GM23338 (cell line): ENCODE results near the gene ICAM1. TPM values are rescaled to one million over a fixed set of nuclear protein-coding genes. Genes with fewer than 3 reads are reported as not detected.

Experiments
- ATAC-seq: fragments of 200-7000 bp; cut with Tn5 transposase; 3 replicates; pipeline ENCODE4 v1.9.1; 2020
- DNase-seq: peaks from one replicate; pipeline ENCODE4 v3.0.0-alpha.2; 2015; ENCODE audit warnings: low spot score
- H2AFZ ChIP-seq: fragments of 200-600 bp; sonication (generic); 2 replicates; pipeline ENCODE4 v1.8.0; 2016; ENCODE audit warnings: antibody characterized with exemption, mild to moderate bottlenecking, moderate library complexity
- H3F3A ChIP-seq: fragments of 200-600 bp; sonication (generic); replicated peaks from 2 replicates; pipeline ENCODE4 v1.8.0; 2017; ENCODE audit warnings: antibody characterized with exemption, mixed run types, low read depth
- H3K27ac ChIP-seq: fragments of 200-600 bp; sonication (generic); 2 replicates; pipeline ENCODE4 v1.6.1; 2016; ENCODE audit warnings: low read depth
- H3K27me3 ChIP-seq: fragments of 200-600 bp; sonication (generic); 2 replicates; pipeline ENCODE4 v1.8.0; 2016; ENCODE audit warnings: mild to moderate bottlenecking, mixed run types, moderate library complexity; ENCODE audit not compliant: insufficient read depth
- H3K36me3 ChIP-seq: fragments of 200-600 bp; sonication (generic); 2 replicates; pipeline ENCODE4 v1.8.0; 2016; ENCODE audit warnings: mild to moderate bottlenecking; ENCODE audit not compliant: insufficient read depth
- H3K4me1 ChIP-seq: fragments of 200-600 bp; sonication (generic); 2 replicates; pipeline ENCODE4 v1.8.0; 2016; ENCODE audit warnings: mild to moderate bottlenecking, moderate library complexity; ENCODE audit not compliant: insufficient read depth
- H3K4me2 ChIP-seq: fragments of 200-600 bp; sonication (generic); 2 replicates; pipeline ENCODE4 v1.7.1; 2017; ENCODE audit warnings: mixed run types
- H3K4me3 ChIP-seq: fragments of 200-600 bp; sonication (generic); 2 replicates; pipeline ENCODE4 v1.6.1; 2016; ENCODE audit warnings: mixed run types
- H3K79me2 ChIP-seq: fragments of 200-600 bp; sonication (generic); replicated peaks from 2 replicates; pipeline ENCODE4 v1.8.0; 2017; ENCODE audit warnings: mild to moderate bottlenecking; ENCODE audit not compliant: insufficient read depth
- H3K9me2 ChIP-seq: fragments of 200-600 bp; sonication (generic); 2 replicates; pipeline ENCODE4 v1.8.0; 2017; ENCODE audit not compliant: insufficient read depth
- H4K20me1 ChIP-seq: fragments of 200-600 bp; sonication (generic); replicated peaks from 2 replicates; pipeline ENCODE4 v1.8.0; 2017; ENCODE audit warnings: mild to moderate bottlenecking; ENCODE audit not compliant: insufficient read depth
- H3K27ac Mint-ChIP-seq: 2 replicates; pipeline ENCODE4 v1.8.0; 2020; ENCODE audit warnings: inconsistent platforms, mild to moderate bottlenecking, moderate library complexity, mixed read lengths
- H3K27me3 Mint-ChIP-seq: 3 replicates; pipeline ENCODE4 v1.8.0; 2022; ENCODE audit warnings: low read depth, mild to moderate bottlenecking, moderate library complexity, mixed read lengths, inconsistent platforms; ENCODE audit not compliant: insufficient read depth, poor library complexity
- H3K36me3 Mint-ChIP-seq: 3 replicates; pipeline ENCODE4 v1.8.0; 2021; ENCODE audit warnings: low read depth, mild to moderate bottlenecking, inconsistent platforms, moderate library complexity, mixed read lengths
- H3K4me1 Mint-ChIP-seq: 3 replicates; pipeline ENCODE4 v1.8.0; 2020; ENCODE audit warnings: mild to moderate bottlenecking, inconsistent platforms, mixed read lengths
- H3K4me3 Mint-ChIP-seq: 3 replicates; pipeline ENCODE4 v1.8.0; 2021; ENCODE audit warnings: moderate library complexity, mild to moderate bottlenecking, inconsistent platforms, mixed read lengths
- H3K9me3 Mint-ChIP-seq: 3 replicates; pipeline ENCODE4 v1.8.0; 2020; ENCODE audit warnings: moderate library complexity, mild to moderate bottlenecking, inconsistent platforms, mixed read lengths
- CREB1 ChIP-seq: fragments of 250-450 bp; sonication (Bioruptor Pico); IDR thresholded peaks from 2 replicates; pipeline ENCODE4 v1.5.0; 2020; ENCODE audit warnings: low read depth, mild to moderate bottlenecking, moderate library complexity
- EZH2 ChIP-seq: fragments of 200-600 bp; sonication (generic); IDR thresholded peaks from one replicate; pipeline ENCODE4 v1.8.0; 2017; ENCODE audit warnings: antibody characterized with exemption, mild to moderate bottlenecking, low read depth; ENCODE audit not compliant: unreplicated experiment
- EZH2phosphoT487 ChIP-seq: fragments of 200-600 bp; sonication (generic); IDR thresholded peaks from one replicate; pipeline ENCODE4 v1.8.1; 2018; ENCODE audit warnings: antibody characterized with exemption; ENCODE audit not compliant: unreplicated experiment
- JUNB ChIP-seq: IDR thresholded peaks from one replicate; pipeline ENCODE4 v1.6.1; 2016; ENCODE audit warnings: antibody characterized with exemption; ENCODE audit not compliant: unreplicated experiment
- NANOG ChIP-seq: IDR thresholded peaks from 2 replicates; pipeline ENCODE4 v1.6.1; 2016; ENCODE audit warnings: antibody characterized with exemption, borderline replicate concordance
- POLR2AphosphoS5 ChIP-seq: IDR thresholded peaks from 2 replicates; pipeline ENCODE4 v1.6.1; 2016; ENCODE audit warnings: antibody characterized with exemption, low read depth
- ZNF331 ChIP-seq: fragments of 250-450 bp; sonication (Bioruptor Pico); IDR thresholded peaks from 2 replicates; pipeline ENCODE4 v1.5.0; 2020; ENCODE audit warnings: low read depth, mild to moderate bottlenecking, moderate library complexity
- polyA plus RNA-seq: library from polyadenylated mRNA; unstranded; fragments of >200 nt; fragmentation: Nextera tagmentation; extraction: Ambion mirVana; gene quantifications from 2 replicates; pipeline ENCODE4 v1.2.1, GENCODE V29; 2016
- total RNA-seq: library from RNA; depleted of rRNA; stranded (reverse); fragments of >200 nt; shearing (Covaris generic); gene quantifications from 2 replicates; pipeline ENCODE4 v1.2.3, GENCODE V29; 2014
- TF ChIP-seq, protein P1 (sequence below): IDR thresholded peaks from 2 replicates; pipeline ENCODE4 v1.6.1; 2016; ENCODE audit warnings: antibody characterized with exemption
- TF ChIP-seq, protein P2 (sequence below): fragments of 250-450 bp; sonication (Bioruptor Pico); IDR thresholded peaks from 2 replicates; pipeline ENCODE4 v1.5.0; 2020; ENCODE audit warnings: mild to moderate bottlenecking, moderate library complexity
- TF ChIP-seq, protein P3 (sequence below): IDR thresholded peaks from one replicate; pipeline ENCODE4 v1.6.1; 2018; ENCODE audit warnings: antibody characterized with exemption; ENCODE audit not compliant: unreplicated experiment
- TF ChIP-seq, protein P4 (sequence below), 2 experiments: fragments of 200-600 bp in 1 of 2; sonication (generic) in 1 of 2; conservative IDR thresholded peaks; 2 replicates each; pipeline versions ENCODE4 v1.5.1 to v1.6.1; 2016 to 2017; ENCODE audit warnings: antibody characterized with exemption in 2 of 2, low read depth in 2 of 2, mild to moderate bottlenecking in 2 of 2, moderate library complexity in 1 of 2

The ICAM1 gene
- total and polyA plus RNA-seq, 2 experiments from 2014 or later: 1.6 to 3.5 TPM

DNA sequence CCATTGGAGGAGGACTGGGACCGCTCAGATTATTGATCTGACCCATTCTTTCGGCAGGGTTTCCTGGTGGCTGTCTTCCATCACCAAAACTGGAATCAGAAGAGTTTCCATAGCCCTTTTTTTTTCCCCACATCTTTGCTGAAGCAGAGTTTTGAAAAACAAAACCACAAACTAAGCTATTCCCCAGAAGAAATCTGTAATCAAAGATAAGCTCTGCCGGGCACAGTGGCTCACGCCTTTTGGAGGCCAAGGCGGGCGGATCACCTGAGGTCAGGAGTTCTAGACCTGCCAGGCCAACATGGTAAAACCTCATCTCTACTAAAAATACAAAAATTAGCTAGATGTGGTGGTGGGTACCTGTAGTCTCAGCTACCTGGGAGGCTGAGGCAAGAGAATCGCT lies 4.2 kb upstream of the ICAM1 start (continued):
- TF ChIP-seq NANOG: no peak
- no peak for TF ChIP-seq ZNF331 (CRISPR knock-in tag)
- TF ChIP-seq, protein P1, sequence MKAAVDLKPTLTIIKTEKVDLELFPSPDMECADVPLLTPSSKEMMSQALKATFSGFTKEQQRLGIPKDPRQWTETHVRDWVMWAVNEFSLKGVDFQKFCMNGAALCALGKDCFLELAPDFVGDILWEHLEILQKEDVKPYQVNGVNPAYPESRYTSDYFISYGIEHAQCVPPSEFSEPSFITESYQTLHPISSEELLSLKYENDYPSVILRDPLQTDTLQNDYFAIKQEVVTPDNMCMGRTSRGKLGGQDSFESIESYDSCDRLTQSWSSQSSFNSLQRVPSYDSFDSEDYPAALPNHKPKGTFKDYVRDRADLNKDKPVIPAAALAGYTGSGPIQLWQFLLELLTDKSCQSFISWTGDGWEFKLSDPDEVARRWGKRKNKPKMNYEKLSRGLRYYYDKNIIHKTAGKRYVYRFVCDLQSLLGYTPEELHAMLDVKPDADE: no peak

DNA sequence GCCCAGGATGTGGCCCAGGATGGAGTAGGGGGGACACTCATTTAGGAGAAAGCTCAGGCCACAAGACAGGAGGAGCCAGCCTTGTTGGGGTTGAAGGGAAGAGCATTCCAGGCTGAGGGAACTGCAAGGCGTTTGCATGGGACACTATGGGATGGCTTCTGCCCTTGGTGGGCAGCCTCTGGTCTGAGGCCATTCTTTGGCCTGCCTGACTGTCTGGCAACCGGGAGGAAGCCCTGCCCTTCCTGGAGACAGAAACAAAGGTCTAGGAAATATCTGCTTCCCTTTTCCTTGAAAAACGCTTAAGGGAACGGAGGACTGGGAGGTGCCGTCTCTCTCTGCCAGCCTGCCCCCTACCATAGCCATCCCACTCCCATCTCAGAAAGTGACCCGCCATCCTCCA lies 2.8 kb upstream of the ICAM1 start:
- Histone ChIP-seq H2AFZ (no peak overlapping the region), H3K27ac (no peak overlapping the region), H3K4me1 (peaks cover 4% of the 10 kb centered on the region; the same call in 1 of the 2 replicates), H3K36me3 (no peaks in the 10 kb centered on the region), H4K20me1 (no peaks in the 10 kb centered on the region), H3K79me2 (no peaks in the 10 kb centered on the region), H3K9me2 (no peaks in the 10 kb centered on the region), H3K4me2 (no peak overlapping the region), H3K4me3 (no peak overlapping the region), H3K27me3 (peaks cover 45% of the 10 kb centered on the region), H3F3A (peaks cover 13% of the 10 kb centered on the region; the same call in 1 of the 2 replicates)
- H3K4me1 Mint-ChIP-seq: peaks cover 4% of the 10 kb centered on the region; the same call in 2 of the 3 replicates
- no peak overlapping the region; the same call in 1 of the 2 replicates for H3K27ac Mint-ChIP-seq
- no peak overlapping the region for H3K4me3 Mint-ChIP-seq
- ATAC-seq (no peak), DNase-seq (no peak)
- no peaks in the 10 kb centered on the region; the same call in 2 of the 3 replicates for H3K9me3 Mint-ChIP-seq
- H3K27me3 Mint-ChIP-seq: peaks cover 44% of the 10 kb centered on the region
- no peaks in the 10 kb centered on the region for H3K36me3 Mint-ChIP-seq
- TF ChIP-seq, protein P2, sequence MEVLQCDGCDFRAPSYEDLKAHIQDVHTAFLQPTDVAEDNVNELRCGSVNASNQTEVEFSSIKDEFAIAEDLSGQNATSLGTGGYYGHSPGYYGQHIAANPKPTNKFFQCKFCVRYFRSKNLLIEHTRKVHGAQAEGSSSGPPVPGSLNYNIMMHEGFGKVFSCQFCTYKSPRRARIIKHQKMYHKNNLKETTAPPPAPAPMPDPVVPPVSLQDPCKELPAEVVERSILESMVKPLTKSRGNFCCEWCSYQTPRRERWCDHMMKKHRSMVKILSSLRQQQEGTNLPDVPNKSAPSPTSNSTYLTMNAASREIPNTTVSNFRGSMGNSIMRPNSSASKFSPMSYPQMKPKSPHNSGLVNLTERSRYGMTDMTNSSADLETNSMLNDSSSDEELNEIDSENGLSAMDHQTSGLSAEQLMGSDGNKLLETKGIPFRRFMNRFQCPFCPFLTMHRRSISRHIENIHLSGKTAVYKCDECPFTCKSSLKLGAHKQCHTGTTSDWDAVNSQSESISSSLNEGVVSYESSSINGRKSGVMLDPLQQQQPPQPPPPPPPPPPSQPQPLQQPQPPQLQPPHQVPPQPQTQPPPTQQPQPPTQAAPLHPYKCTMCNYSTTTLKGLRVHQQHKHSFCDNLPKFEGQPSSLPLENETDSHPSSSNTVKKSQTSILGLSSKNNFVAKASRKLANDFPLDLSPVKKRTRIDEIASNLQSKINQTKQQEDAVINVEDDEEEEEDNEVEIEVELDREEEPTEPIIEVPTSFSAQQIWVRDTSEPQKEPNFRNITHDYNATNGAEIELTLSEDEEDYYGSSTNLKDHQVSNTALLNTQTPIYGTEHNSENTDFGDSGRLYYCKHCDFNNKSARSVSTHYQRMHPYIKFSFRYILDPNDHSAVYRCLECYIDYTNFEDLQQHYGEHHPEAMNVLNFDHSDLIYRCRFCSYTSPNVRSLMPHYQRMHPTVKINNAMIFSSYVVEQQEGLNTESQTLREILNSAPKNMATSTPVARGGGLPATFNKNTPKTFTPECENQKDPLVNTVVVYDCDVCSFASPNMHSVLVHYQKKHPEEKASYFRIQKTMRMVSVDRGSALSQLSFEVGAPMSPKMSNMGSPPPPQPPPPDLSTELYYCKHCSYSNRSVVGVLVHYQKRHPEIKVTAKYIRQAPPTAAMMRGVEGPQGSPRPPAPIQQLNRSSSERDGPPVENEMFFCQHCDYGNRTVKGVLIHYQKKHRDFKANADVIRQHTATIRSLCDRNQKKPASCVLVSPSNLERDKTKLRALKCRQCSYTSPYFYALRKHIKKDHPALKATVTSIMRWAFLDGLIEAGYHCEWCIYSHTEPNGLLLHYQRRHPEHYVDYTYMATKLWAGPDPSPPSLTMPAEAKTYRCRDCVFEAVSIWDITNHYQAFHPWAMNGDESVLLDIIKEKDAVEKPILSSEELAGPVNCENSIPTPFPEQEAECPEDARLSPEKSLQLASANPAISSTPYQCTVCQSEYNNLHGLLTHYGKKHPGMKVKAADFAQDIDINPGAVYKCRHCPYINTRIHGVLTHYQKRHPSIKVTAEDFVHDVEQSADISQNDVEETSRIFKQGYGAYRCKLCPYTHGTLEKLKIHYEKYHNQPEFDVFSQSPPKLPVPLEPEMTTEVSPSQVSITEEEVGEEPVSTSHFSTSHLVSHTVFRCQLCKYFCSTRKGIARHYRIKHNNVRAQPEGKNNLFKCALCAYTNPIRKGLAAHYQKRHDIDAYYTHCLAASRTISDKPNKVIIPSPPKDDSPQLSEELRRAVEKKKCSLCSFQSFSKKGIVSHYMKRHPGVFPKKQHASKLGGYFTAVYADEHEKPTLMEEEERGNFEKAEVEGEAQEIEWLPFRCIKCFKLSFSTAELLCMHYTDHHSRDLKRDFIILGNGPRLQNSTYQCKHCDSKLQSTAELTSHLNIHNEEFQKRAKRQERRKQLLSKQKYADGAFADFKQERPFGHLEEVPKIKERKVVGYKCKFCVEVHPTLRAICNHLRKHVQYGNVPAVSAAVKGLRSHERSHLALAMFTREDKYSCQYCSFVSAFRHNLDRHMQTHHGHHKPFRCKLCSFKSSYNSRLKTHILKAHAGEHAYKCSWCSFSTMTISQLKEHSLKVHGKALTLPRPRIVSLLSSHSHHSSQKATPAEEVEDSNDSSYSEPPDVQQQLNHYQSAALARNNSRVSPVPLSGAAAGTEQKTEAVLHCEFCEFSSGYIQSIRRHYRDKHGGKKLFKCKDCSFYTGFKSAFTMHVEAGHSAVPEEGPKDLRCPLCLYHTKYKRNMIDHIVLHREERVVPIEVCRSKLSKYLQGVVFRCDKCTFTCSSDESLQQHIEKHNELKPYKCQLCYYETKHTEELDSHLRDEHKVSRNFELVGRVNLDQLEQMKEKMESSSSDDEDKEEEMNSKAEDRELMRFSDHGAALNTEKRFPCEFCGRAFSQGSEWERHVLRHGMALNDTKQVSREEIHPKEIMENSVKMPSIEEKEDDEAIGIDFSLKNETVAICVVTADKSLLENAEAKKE (CRISPR knock-in tag): no peak
- TF ChIP-seq, protein P1: no peak
- TF ChIP-seq EZH2 (no peak), EZH2phosphoT487 (no peak), JUNB (no peak), ZNF331 (CRISPR knock-in tag) (no peak), NANOG (no peak), CREB1 (CRISPR knock-in tag) (no peak), POLR2AphosphoS5 (no peak)
- TF ChIP-seq, protein P3, sequence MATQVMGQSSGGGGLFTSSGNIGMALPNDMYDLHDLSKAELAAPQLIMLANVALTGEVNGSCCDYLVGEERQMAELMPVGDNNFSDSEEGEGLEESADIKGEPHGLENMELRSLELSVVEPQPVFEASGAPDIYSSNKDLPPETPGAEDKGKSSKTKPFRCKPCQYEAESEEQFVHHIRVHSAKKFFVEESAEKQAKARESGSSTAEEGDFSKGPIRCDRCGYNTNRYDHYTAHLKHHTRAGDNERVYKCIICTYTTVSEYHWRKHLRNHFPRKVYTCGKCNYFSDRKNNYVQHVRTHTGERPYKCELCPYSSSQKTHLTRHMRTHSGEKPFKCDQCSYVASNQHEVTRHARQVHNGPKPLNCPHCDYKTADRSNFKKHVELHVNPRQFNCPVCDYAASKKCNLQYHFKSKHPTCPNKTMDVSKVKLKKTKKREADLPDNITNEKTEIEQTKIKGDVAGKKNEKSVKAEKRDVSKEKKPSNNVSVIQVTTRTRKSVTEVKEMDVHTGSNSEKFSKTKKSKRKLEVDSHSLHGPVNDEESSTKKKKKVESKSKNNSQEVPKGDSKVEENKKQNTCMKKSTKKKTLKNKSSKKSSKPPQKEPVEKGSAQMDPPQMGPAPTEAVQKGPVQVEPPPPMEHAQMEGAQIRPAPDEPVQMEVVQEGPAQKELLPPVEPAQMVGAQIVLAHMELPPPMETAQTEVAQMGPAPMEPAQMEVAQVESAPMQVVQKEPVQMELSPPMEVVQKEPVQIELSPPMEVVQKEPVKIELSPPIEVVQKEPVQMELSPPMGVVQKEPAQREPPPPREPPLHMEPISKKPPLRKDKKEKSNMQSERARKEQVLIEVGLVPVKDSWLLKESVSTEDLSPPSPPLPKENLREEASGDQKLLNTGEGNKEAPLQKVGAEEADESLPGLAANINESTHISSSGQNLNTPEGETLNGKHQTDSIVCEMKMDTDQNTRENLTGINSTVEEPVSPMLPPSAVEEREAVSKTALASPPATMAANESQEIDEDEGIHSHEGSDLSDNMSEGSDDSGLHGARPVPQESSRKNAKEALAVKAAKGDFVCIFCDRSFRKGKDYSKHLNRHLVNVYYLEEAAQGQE: no peak
- TF ChIP-seq, protein P4, sequence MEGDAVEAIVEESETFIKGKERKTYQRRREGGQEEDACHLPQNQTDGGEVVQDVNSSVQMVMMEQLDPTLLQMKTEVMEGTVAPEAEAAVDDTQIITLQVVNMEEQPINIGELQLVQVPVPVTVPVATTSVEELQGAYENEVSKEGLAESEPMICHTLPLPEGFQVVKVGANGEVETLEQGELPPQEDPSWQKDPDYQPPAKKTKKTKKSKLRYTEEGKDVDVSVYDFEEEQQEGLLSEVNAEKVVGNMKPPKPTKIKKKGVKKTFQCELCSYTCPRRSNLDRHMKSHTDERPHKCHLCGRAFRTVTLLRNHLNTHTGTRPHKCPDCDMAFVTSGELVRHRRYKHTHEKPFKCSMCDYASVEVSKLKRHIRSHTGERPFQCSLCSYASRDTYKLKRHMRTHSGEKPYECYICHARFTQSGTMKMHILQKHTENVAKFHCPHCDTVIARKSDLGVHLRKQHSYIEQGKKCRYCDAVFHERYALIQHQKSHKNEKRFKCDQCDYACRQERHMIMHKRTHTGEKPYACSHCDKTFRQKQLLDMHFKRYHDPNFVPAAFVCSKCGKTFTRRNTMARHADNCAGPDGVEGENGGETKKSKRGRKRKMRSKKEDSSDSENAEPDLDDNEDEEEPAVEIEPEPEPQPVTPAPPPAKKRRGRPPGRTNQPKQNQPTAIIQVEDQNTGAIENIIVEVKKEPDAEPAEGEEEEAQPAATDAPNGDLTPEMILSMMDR (conservative IDR thresholded peaks at IDR 0.05; ENCODE audit: low read depth in 2 of 2): no peak
